ENCODE data around the gene ZNF764. TPM values are rescaled to one million over a fixed set of nuclear protein-coding genes. Genes with fewer than 3 reads are reported as not detected.
A peak's percentile ranks its signal among the peaks of the same experiment; 100 is the strongest.
"Not testable (repeated sequence)": the region's sequence is repeated elsewhere in the genome, so short reads cannot be mapped to it uniquely, and the experiment has no call there.

ZNF764 gene
- 4.4 and 4.9 TPM in 2 replicates for total RNA-seq (2014; rRNA removed; shearing (Covaris generic))
- 5.6 and 5.7 TPM in 2 replicates for polyA plus RNA-seq (2015; cell fraction: cytosol; rRNA removed)
- polyA plus RNA-seq (2015; cell fraction: nucleus; rRNA removed), result 8.4 and 10.3 TPM in 2 replicates

GRCh38 chr16:30557957-30558788, at the start of gene ZNF764:
ZNF764 (minus strand) TSS chr16:30558374; CDS start chr16:30558182, 192 bp downstream.
- DNase-seq (ENCODE audit: low read depth), result peak; percentile 98

GRCh38 chr16:30606004-30606403, 47.8 kb upstream of the ZNF764 start:
- DNase-seq (ENCODE audit: low read depth), result no peak

GRCh38 chr16:30605158-30605557, 47.0 kb upstream of the ZNF764 start:
- DNase-seq (ENCODE audit: low read depth), result no peak

DNA sequence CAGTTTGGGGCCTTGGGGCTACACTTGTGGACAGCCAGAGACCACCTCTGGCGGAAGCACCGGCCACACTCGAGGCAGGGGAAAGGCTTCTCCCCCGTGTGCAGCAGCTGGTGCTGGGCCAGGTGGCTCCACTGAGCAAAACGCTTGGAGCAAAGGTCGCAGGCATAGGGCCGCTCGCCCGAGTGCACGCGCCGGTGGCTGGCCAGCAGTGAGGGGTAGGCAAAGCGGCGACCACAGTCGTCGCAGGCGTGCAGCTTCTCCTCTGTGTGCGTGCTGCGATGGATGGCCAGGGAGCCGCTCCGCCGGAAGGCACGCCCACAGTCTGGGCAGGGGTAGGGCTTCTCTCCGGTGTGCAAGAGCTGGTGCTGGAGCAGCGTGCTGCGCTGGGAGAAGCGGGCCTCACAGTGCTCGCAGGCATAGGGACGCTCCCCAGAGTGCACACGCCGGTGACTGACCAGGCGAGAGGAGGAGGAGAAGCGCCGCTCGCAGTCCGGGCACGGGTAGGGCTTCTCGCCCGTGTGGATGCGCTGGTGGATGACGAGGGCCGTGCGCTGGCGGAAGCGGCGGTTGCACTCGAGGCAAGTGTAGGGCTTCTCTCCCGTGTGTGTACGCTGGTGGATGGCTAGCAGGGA, 46.3 kb upstream of the ZNF764 start:
- no peak for DNase-seq (ENCODE audit: low read depth)

GRCh38 chr16:30603945-30604315, 45.8 kb upstream of the ZNF764 start:
- no peak for DNase-seq (ENCODE audit: low read depth)

DNA sequence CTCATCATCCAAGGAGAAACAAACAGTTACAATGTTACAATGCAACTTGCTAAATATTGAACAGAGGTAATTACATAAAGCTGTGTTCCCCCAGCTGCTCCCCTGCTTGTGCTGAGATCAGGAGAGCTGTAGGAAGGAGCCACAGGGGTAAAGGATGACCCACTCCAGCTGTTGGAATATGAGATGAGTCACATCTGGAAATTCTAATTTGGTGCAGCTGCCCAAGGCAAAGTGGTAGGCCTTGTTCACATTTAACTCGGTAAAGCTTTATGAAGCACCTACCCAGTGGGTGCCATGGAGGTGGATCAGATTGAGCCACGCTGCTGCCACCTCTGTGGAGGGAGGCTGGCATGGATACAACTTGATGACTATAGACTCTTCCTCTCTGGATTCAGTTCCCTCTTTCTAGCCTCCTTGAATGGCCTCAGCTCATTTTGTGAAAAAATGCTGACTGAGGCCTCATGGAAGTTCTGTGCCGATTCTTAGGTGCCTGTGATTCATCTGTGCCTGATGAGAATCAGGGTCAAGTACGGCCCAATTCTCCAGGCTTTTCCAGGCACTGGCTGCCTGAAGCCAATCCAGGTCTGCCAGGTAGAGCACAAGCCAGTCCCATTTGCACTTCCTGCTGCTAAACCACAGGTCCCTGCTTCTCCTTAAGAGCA, 44.6 kb upstream of the ZNF764 start:
- DNase-seq (ENCODE audit: low read depth), result no peak

- DNase-seq (ENCODE audit: low read depth), result no peak
Measured at GRCh38 chr16:30601966-30602365, 43.8 kb upstream of the ZNF764 start.

- DNase-seq (ENCODE audit: low read depth), result no peak
Measured at GRCh38 chr16:30600929-30601328, 42.8 kb upstream of the ZNF764 start.

- DNase-seq (ENCODE audit: low read depth), result no peak
Measured at GRCh38 chr16:30600215-30600614, 42.0 kb upstream of the ZNF764 start.

DNA sequence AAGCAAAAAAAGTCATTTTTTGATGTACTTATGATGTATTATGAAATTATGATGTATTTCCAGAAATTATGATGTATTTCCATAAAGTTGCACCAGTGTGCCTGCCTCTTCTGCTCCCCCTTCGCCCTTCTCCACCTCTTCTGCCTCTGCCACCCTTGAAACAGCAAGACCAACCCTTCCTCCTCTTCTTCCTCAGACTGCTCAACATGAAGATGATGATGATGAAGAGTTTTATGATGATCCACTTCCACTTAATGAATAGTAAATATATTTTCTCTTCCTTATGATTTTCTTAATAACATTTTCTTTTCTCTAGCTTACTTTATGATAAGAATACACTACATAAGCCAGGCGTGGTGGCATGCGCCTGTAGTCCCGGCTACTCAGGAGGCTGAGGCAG, 34.7 kb upstream of the ZNF764 start:
- DNase-seq (ENCODE audit: low read depth), result no peak

DNA sequence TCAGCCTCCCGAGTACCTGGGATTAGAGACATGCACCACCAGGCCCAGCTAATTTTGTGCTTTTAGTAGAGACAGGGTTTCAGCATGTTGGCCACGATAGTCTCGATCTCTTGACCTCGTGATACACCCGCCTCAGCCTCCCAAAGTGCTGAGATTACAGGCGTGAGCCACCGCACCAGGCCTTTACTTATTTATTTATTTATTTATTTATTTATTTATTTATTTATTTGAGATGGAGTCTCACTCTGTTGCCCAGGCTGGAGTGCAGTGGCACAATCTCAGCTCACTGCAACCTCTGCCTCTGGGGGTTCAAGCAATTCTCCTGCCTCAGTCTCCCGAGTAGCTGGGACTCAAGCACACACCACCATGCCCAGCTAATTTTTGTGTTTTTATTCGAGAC, 32.7 kb upstream of the ZNF764 start:
- DNase-seq (ENCODE audit: low read depth), result not testable (repeated sequence)

GRCh38 chr16:30589582-30589981, 31.4 kb upstream of the ZNF764 start:
- DNase-seq (ENCODE audit: low read depth), result not testable (repeated sequence)

GRCh38 chr16:30588651-30589050, 30.5 kb upstream of the ZNF764 start:
- no peak for DNase-seq (ENCODE audit: low read depth)

DNA sequence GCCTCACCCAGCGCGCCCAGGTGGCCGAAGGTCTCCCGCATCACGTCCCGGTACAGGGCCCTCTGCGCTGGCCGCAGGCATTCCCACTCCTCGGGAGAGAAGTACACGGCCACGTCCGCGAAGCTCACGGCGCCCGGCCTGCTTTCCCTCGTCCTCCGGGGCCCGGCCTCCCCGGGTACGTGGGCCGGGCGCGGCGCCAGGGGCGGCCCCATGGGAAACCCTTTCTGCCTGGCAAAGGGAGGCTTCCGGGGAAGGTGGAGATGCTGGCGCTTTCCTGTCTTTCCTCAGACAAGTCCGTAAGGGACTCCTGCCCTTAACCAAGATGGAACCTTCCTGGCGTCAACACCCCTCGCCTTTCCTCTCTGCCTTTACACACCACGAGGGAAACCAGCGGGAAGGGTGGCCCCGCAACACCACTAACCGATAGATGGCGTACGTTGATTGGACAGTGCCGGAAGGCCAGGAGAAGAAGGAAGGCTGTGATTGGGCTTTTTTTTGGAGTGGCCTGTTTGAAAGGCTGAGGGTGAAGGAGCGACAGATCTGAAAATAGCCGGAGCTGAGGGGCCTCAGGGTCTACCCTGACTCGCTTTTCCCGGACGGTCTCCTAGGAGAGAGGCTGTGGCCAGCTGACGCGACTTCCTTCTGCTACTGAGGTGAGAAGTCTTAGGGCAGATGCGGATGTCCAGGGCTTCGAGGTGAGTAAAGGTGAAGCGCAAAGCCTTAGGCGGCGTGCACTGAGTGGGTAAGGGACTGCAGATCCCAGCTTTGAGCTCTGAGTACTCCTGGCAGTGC, 27.4 kb upstream of the ZNF764 start, which contains the start of gene ZNF785:
ZNF785 (minus strand) TSS at position 298 of the 792 bp plus-strand sequence; CDS start at position 212, 86 bp downstream.
- DNase-seq (ENCODE audit: low read depth), result peak; percentile 99

DNA sequence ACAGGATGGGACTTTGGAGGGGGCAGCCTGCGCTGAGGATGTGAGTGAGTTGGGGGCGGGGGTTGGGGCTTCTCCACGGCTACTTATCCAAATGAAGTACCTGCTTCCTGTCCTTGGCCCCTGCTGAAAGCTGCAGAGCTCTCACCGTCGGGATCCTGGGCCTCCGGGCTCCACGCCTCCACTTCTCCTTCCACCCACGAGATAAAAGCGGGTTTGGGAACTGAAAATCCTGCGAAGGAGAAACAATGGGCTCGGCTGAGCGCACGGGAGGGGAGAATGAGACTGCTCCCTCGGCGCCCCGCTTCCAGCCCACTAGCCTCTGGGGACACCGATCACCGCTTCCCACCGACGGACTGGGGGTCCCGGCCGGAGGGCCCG, 26.8 kb upstream of the ZNF764 start:
- DNase-seq (ENCODE audit: low read depth), result no peak

DNA sequence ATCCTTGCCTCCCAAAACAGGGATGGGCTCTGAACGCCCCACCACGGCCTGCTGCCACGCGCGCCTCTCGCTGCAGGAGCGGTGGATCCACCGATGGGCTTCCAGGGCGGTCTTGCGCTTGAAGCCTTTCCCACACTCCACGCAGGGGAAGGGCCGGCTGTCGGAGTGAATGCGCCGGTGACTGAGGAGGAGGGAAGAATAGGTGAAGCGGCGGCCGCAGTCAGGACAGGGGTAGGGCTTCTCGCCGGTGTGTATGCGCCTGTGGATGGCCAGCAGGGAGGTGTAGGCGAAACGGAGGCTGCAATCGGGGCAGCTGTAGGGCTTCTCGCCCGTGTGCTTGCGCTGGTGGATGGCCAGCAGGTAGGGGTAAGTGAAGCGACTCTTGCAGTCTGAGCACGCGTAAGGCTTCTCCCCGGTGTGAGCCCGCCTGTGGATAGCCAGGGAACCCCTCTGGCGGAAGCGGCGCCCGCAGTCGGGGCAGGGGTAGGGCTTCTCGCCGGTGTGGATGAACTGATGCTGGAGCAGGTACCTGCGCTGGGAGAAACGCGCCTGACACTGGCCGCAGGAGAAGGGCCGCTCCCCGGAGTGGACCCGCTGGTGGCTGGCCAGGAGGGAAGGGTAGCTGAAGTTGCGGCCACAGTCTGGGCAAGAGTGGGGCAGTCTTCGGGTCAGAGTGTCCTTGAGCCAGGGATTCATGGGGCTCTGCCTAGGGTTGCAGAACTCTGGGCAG, 24.6 kb upstream of the ZNF764 start:
- no peak for DNase-seq (ENCODE audit: low read depth)

DNA sequence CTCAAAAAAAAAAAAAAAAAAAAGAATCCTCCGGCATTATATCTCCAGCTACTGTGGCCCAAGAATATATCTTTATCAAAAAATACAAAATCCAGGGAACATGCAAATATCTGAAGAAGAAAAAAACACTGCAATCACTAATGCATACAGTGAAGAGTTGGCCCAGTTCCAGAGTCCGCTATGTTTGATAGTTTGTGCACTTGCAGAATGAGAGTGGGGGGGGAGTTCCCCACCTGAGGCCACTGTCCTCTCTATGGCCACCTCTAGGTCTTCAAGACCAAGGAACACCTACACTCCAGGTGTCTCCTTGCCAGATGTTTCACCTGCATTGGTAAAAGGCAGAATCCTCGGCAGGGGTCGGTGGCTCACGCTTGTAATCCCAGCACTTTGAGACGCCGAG, 23.3 kb upstream of the ZNF764 start:
- DNase-seq (ENCODE audit: low read depth), result no peak

GRCh38 chr16:30574678-30575077, 16.5 kb upstream of the ZNF764 start:
- no peak for DNase-seq (ENCODE audit: low read depth)

- peak; percentile 98 for DNase-seq (ENCODE audit: low read depth)
Measured at GRCh38 chr16:30571445-30572322, 13.5 kb upstream of the ZNF764 start, which contains the start of gene ZNF688. ZNF688 (minus strand) TSS chr16:30571714; CDS start chr16:30571629, 85 bp downstream.

Measured in HT1080 (cell line).